NB4 (cell line): ENCODE results near the gene PDCD1.

ENCODE experiments used
- MYC ChIP-seq: IDR thresholded peaks from 2 replicates; pipeline ENCODE4 v1.6.1; 2011; ENCODE audit warnings: low read depth, low read length
- POLR2A ChIP-seq: IDR thresholded peaks from 2 replicates; pipeline ENCODE4 v1.6.1; 2011; ENCODE audit warnings: mild to moderate bottlenecking; ENCODE audit not compliant: insufficient read length; ENCODE audit errors: extremely low read depth
- TF ChIP-seq, protein P1 (sequence below): IDR thresholded peaks from one replicate; pipeline ENCODE4 v1.5.1; 2012; ENCODE audit warnings: low read depth, low read length
- TF ChIP-seq, protein P2 (sequence below): IDR thresholded peaks from 2 replicates; pipeline ENCODE4 v1.6.1; 2011; ENCODE audit warnings: low read depth, low read length

DNA sequence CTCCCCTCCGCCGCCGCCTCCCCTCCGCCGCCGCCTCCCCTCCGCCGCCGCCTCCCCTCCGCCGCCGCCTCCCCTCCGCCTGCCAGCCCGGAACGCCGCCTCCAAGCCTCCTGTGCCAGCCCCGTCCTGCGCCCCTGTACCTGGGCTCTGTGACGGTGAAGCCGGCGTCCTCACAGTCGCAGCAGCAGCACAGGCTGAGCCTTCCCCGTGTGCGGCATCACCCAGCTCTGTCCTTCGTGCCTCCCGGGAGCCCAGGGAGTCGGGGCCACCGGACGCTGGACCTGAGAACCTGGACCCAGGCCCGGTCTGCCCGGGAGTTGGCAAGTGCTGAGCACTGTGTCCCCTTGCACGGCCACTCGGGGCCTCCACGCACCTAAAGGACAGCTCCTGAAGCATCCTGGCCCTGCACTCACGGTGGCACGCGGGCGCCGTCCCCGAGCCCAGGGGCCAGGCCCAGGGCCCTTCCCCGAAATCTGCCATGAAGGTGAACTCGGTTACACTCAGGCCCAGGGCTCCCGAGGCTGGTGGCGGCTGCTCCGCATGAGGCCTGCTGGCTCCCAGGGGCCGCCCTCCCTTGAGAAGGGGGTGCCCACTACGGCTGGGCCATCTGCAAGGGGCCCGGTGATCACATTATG is 43.8 kb upstream of the PDCD1 start:
- TF ChIP-seq, protein P1, sequence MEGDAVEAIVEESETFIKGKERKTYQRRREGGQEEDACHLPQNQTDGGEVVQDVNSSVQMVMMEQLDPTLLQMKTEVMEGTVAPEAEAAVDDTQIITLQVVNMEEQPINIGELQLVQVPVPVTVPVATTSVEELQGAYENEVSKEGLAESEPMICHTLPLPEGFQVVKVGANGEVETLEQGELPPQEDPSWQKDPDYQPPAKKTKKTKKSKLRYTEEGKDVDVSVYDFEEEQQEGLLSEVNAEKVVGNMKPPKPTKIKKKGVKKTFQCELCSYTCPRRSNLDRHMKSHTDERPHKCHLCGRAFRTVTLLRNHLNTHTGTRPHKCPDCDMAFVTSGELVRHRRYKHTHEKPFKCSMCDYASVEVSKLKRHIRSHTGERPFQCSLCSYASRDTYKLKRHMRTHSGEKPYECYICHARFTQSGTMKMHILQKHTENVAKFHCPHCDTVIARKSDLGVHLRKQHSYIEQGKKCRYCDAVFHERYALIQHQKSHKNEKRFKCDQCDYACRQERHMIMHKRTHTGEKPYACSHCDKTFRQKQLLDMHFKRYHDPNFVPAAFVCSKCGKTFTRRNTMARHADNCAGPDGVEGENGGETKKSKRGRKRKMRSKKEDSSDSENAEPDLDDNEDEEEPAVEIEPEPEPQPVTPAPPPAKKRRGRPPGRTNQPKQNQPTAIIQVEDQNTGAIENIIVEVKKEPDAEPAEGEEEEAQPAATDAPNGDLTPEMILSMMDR, result no peak
- TF ChIP-seq MYC, result no peak
- no peak for TF ChIP-seq POLR2A
- TF ChIP-seq, protein P2, sequence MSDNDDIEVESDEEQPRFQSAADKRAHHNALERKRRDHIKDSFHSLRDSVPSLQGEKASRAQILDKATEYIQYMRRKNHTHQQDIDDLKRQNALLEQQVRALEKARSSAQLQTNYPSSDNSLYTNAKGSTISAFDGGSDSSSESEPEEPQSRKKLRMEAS, result no peak
